Testis (tissue), 2 donors: ENCODE measurements around the gene PRIM2.
"Not testable (repeated sequence)": the region's sequence is repeated elsewhere in the genome, so short reads cannot be mapped to it uniquely, and the experiment has no call there.

ENCODE experiments used
- POLR2A ChIP-seq: fragments of 450-650 bp; IDR thresholded peaks from one replicate; pipeline ENCODE4 v1.6.1; 2017; ENCODE audit warnings: antibody characterized with exemption, mild to moderate bottlenecking, moderate library complexity
- TF ChIP-seq, protein P1 (sequence below), 3 experiments: fragments of 450-650 bp in 2 of 3; fragments of 200-600 bp in 1 of 3; sonication (generic) in 1 of 3; IDR thresholded peaks; one replicate each; pipeline ENCODE4 v1.5.1; 2016 to 2019; ENCODE audit warnings: antibody characterized with exemption in 3 of 3, mild to moderate bottlenecking in 2 of 3, moderate library complexity in 1 of 3

DNA sequence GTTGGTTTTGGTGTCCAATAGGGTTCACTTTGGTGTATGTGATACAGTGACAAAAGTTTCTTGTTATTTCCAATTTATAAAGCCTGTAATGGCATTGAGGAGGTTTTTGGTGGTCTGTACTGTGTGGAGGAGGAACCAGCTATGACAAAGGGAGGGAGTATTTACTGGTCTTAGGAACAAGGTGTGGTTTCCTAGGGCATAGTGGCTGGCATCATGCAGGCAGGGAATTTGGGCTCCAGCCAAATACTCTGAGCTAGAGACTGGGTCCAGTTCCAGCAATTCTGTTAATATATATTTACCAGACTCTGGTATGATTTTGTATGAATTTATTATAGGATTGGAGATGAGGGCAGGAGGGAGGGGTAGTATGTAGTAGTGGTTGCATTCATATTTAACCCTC lies 101.9 kb downstream of the PRIM2 start:
- TF ChIP-seq, protein P1, sequence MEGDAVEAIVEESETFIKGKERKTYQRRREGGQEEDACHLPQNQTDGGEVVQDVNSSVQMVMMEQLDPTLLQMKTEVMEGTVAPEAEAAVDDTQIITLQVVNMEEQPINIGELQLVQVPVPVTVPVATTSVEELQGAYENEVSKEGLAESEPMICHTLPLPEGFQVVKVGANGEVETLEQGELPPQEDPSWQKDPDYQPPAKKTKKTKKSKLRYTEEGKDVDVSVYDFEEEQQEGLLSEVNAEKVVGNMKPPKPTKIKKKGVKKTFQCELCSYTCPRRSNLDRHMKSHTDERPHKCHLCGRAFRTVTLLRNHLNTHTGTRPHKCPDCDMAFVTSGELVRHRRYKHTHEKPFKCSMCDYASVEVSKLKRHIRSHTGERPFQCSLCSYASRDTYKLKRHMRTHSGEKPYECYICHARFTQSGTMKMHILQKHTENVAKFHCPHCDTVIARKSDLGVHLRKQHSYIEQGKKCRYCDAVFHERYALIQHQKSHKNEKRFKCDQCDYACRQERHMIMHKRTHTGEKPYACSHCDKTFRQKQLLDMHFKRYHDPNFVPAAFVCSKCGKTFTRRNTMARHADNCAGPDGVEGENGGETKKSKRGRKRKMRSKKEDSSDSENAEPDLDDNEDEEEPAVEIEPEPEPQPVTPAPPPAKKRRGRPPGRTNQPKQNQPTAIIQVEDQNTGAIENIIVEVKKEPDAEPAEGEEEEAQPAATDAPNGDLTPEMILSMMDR (IDR thresholded peaks at IDR 0.05) = not testable (repeated sequence)
- not testable (repeated sequence) for TF ChIP-seq POLR2A
